Uterus (tissue), 2 donors: ENCODE measurements around the gene COL5A2.

Experiments used
- CTCF ChIP-seq, 4 experiments: fragments of 200-600 bp in 2 of 4; fragments of 450-650 bp in 2 of 4; sonication (generic) in 2 of 4; IDR thresholded peaks; one replicate each; pipeline ENCODE4 v1.5.1; 2016 to 2019; ENCODE audit warnings: antibody characterized with exemption in 4 of 4, mild to moderate bottlenecking in 2 of 4, moderate library complexity in 1 of 4
- POLR2A ChIP-seq, 2 donors: fragments of 450-650 bp; IDR thresholded peaks; one replicate each; pipeline ENCODE4 v1.6.1; 2016; ENCODE audit warnings: antibody characterized with exemption in 2 of 2, mild to moderate bottlenecking in 1 of 2, moderate library complexity in 1 of 2

- TF ChIP-seq CTCF (IDR thresholded peaks at IDR 0.05): no peak
- no peak for TF ChIP-seq POLR2A (IDR thresholded peaks at IDR 0.05)
Observed at GRCh38 chr2:189217051-189217450, 37.5 kb upstream of the COL5A2 start.
